BLaER1 treated with 17β-estradiol and CSF1 and Interleukin-3, amounts not matched to agents 10 nM and 100 nM (cell line): Measurements from ENCODE around the gene PLXDC1.

ENCODE experiments used
- H3K27ac ChIP-seq, 11 experiments: shearing (Covaris generic); formaldehyde crosslinking; 2 replicates each; pipeline ENCODE4 v1.8.1; 2022
- H3K27me3 ChIP-seq, 11 experiments: shearing (Covaris generic); formaldehyde crosslinking; 2 replicates each; pipeline ENCODE4 v1.8.1; 2022
- H3K36me3 ChIP-seq, 11 experiments: shearing (Covaris generic); formaldehyde crosslinking; 2 replicates each; pipeline ENCODE4 v1.8.1; 2022
- H3K4me1 ChIP-seq, 10 experiments: shearing (Covaris generic); formaldehyde crosslinking; 2 replicates each; pipeline ENCODE4 v1.8.1; 2022
- H3K4me2 ChIP-seq, 11 experiments: shearing (Covaris generic); formaldehyde crosslinking; 2 replicates each; pipeline ENCODE4 v1.8.1; 2022
- H3K4me3 ChIP-seq, 10 experiments: shearing (Covaris generic); formaldehyde crosslinking; 2 replicates each; pipeline ENCODE4 v1.8.1; 2022
- H3K9ac ChIP-seq, 11 experiments: shearing (Covaris generic); formaldehyde crosslinking; 2 replicates each; pipeline ENCODE4 v1.8.1; 2022
- H3K9me3 ChIP-seq, 11 experiments: shearing (Covaris generic); formaldehyde crosslinking; replicated peaks in 1 of 11; 2 replicates each; pipeline ENCODE4 v1.8.1; 2022
- H4K20me1 ChIP-seq, 11 experiments: shearing (Covaris generic); formaldehyde crosslinking; 2 replicates each; pipeline ENCODE4 v1.8.1; 2022
- Cebpa-rat ChIP-seq, 11 experiments: shearing (Covaris generic); IDR thresholded peaks; 2 replicates each; pipeline ENCODE4 v1.8.1; 2022

Gene PLXDC1

GRCh38 chr17:39094607-39095308, 56.7 kb downstream of the PLXDC1 start:
- TF ChIP-seq Cebpa-rat (IDR thresholded peaks at IDR 0.05), result peak in 1 of 11 experiments; percentile 76; a peak in 2 of 22 replicates
- peaks cover 0 to 13% (median 0%) of the 10 kb centered on the region in 11 experiments; a peak in 3 of 22 replicates for H3K27me3 ChIP-seq
- peak overlapping the region in 4 of 11 experiments; percentile 22 to 63 (median 44); a peak in 7 of 22 replicates for H3K9ac ChIP-seq
- no peak overlapping the region; a peak in 1 of 20 replicates for H3K4me3 ChIP-seq
- peak overlapping the region in 6 of 11 experiments; percentile 7 to 58 (median 42); a peak in 7 of 22 replicates for H3K27ac ChIP-seq
- no peaks in the 10 kb centered on the region for H3K36me3 ChIP-seq
- peaks cover 0 to 47% (median 0%) of the 10 kb centered on the region in 11 experiments; a peak in 3 of 22 replicates for H4K20me1 ChIP-seq
- peak overlapping the region; percentile 84 to 98 (median 94) for H3K4me2 ChIP-seq
- peaks cover 96 to 100% (median 100%) of the 10 kb centered on the region in 10 experiments for H3K4me1 ChIP-seq
- no peaks in the 10 kb centered on the region for H3K9me3 ChIP-seq

GRCh38 chr17:39092692-39093230, 58.7 kb downstream of the PLXDC1 start:
- Histone ChIP-seq H4K20me1 (peaks cover 0 to 38% (median 0%) of the 10 kb centered on the region in 11 experiments; a peak in 3 of 22 replicates), H3K4me3 (0 out of 20 replicates have a peak overlapping the region, but pooled peaks of 1 of the 10 experiments have one; percentile 24), H3K36me3 (no peaks in the 10 kb centered on the region), H3K27me3 (0 out of 22 replicates have a peak, but pooled peaks cover 0 to 4% (median 0%) of the 10 kb centered on the region in 11 experiments), H3K4me2 (peak overlapping the region; percentile 74 to 98 (median 94)), H3K9me3 (no peaks in the 10 kb centered on the region), H3K9ac (peak overlapping the region in 6 of 11 experiments; percentile 19 to 53 (median 42); a peak in 8 of 22 replicates), H3K4me1 (peaks cover 82 to 100% (median 100%) of the 10 kb centered on the region in 10 experiments), H3K27ac (peak overlapping the region in 7 of 11 experiments; percentile 28 to 58 (median 38); a peak in 10 of 22 replicates)
- TF ChIP-seq Cebpa-rat (IDR thresholded peaks at IDR 0.05), result no peak

- Histone ChIP-seq H3K36me3 (no peaks in the 10 kb centered on the region), H3K27ac (no peak overlapping the region)
Measured at GRCh38 chr17:39090908-39091665, 60.4 kb downstream of the PLXDC1 start.

GRCh38 chr17:39090400-39090799, 61.0 kb downstream of the PLXDC1 start:
- peak overlapping the region; percentile 59 to 98 (median 94) for H3K4me2 ChIP-seq
- no peak overlapping the region for H3K4me3 ChIP-seq
- 0 out of 22 replicates have a peak, but pooled peaks cover 0 to 4% (median 0%) of the 10 kb centered on the region in 11 experiments for H3K27me3 ChIP-seq
- peaks cover 62 to 86% (median 80%) of the 10 kb centered on the region in 10 experiments for H3K4me1 ChIP-seq
- no peaks in the 10 kb centered on the region for H3K9me3 ChIP-seq
- no peak for TF ChIP-seq Cebpa-rat (IDR thresholded peaks at IDR 0.05)
- no peak overlapping the region for H3K27ac ChIP-seq
- peaks cover 0 to 32% (median 0%) of the 10 kb centered on the region in 11 experiments; a peak in 4 of 22 replicates for H4K20me1 ChIP-seq
- no peaks in the 10 kb centered on the region for H3K36me3 ChIP-seq
- peak overlapping the region in 1 of 11 experiments; percentile 10; a peak in 1 of 22 replicates for H3K9ac ChIP-seq

More at GRCh38 chr17:39090908-39091665, 60.4 kb downstream of the PLXDC1 start:
- Histone ChIP-seq H4K20me1 (peaks cover 0 to 32% (median 0%) of the 10 kb centered on the region in 11 experiments; a peak in 4 of 22 replicates), H3K4me3 (no peak overlapping the region), H3K9ac (peak overlapping the region in 1 of 11 experiments; percentile 10; a peak in 1 of 22 replicates), H3K9me3 (no peaks in the 10 kb centered on the region), H3K4me2 (peak overlapping the region; percentile 59 to 98 (median 94)), H3K27me3 (0 out of 22 replicates have a peak, but pooled peaks cover 0 to 4% (median 0%) of the 10 kb centered on the region in 11 experiments), H3K4me1 (peaks cover 69 to 93% (median 87%) of the 10 kb centered on the region in 10 experiments)
- no peak for TF ChIP-seq Cebpa-rat (IDR thresholded peaks at IDR 0.05)

- Histone ChIP-seq H3K4me2 (no peak overlapping the region), H3K4me3 (no peak overlapping the region), H3K9me3 (no peaks in the 10 kb centered on the region), H3K36me3 (no peaks in the 10 kb centered on the region), H4K20me1 (peaks cover 0 to 9% (median 0%) of the 10 kb centered on the region in 11 experiments; a peak in 3 of 22 replicates), H3K9ac (no peak overlapping the region), H3K27ac (no peak overlapping the region), H3K4me1 (peaks cover 16 to 49% (median 40%) of the 10 kb centered on the region in 10 experiments), H3K27me3 (no peaks in the 10 kb centered on the region)
- no peak for TF ChIP-seq Cebpa-rat (IDR thresholded peaks at IDR 0.05)
Measured at GRCh38 chr17:39084558-39084957, 66.9 kb downstream of the PLXDC1 start.

GRCh38 chr17:39083270-39083669, 68.2 kb downstream of the PLXDC1 start:
- Histone ChIP-seq H3K27me3 (no peaks in the 10 kb centered on the region), H3K4me3 (no peak overlapping the region), H3K9ac (no peak overlapping the region), H4K20me1 (peaks cover 0 to 9% (median 0%) of the 10 kb centered on the region in 11 experiments; a peak in 3 of 22 replicates), H3K9me3 (no peaks in the 10 kb centered on the region), H3K4me2 (no peak overlapping the region), H3K36me3 (no peaks in the 10 kb centered on the region), H3K27ac (no peak overlapping the region), H3K4me1 (peaks cover 10 to 36% (median 29%) of the 10 kb centered on the region in 10 experiments)
- no peak for TF ChIP-seq Cebpa-rat (IDR thresholded peaks at IDR 0.05)

- Histone ChIP-seq H3K27ac (no peak overlapping the region), H3K4me3 (no peak overlapping the region), H3K9me3 (no peaks in the 10 kb centered on the region), H4K20me1 (peaks cover 0 to 2% (median 0%) of the 10 kb centered on the region in 11 experiments; a peak in 3 of 22 replicates), H3K4me2 (peak overlapping the region in 6 of 11 experiments; percentile 33 to 69 (median 54); a peak in 6 of 22 replicates), H3K4me1 (peaks cover 10 to 29% (median 23%) of the 10 kb centered on the region in 10 experiments), H3K27me3 (no peaks in the 10 kb centered on the region), H3K9ac (no peak overlapping the region), H3K36me3 (no peaks in the 10 kb centered on the region)
- TF ChIP-seq Cebpa-rat (IDR thresholded peaks at IDR 0.05), result no peak
Measured at GRCh38 chr17:39082482-39082881, 69.0 kb downstream of the PLXDC1 start.

GRCh38 chr17:39081851-39082250, 69.6 kb downstream of the PLXDC1 start:
- peaks cover 10 to 29% (median 22%) of the 10 kb centered on the region in 10 experiments for H3K4me1 ChIP-seq
- H3K4me2 ChIP-seq, result peak overlapping the region in 8 of 11 experiments; percentile 16 to 69 (median 50); a peak in 13 of 22 replicates
- no peak for TF ChIP-seq Cebpa-rat (IDR thresholded peaks at IDR 0.05)
- H3K4me3 ChIP-seq, result no peak overlapping the region
- H3K36me3 ChIP-seq, result no peaks in the 10 kb centered on the region
- no peak overlapping the region; a peak in 1 of 22 replicates for H3K27ac ChIP-seq
- no peaks in the 10 kb centered on the region; a peak in 2 of 22 replicates for H4K20me1 ChIP-seq
- no peaks in the 10 kb centered on the region for H3K27me3 ChIP-seq
- no peak overlapping the region for H3K9ac ChIP-seq
- H3K9me3 ChIP-seq, result no peaks in the 10 kb centered on the region
